K562 (cell line): ENCODE measurements around the gene ZFP3. TPM values are rescaled to one million over a fixed set of nuclear protein-coding genes. Genes with fewer than 3 reads are reported as not detected.

Experiments used
- E2F6 ChIP-seq, 2 experiments: IDR thresholded peaks; 2 replicates each; pipeline ENCODE4 v1.6.1; 2011; ENCODE audit warnings: borderline replicate concordance in 1 of 2, control low read depth in 1 of 2, low read depth in 1 of 2, low read length in 1 of 2, mild to moderate bottlenecking in 1 of 2, mixed read lengths in 1 of 2, moderate library complexity in 1 of 2; ENCODE audit not compliant: insufficient read depth in 1 of 2, insufficient read length in 1 of 2, poor library complexity in 1 of 2, severe bottlenecking in 1 of 2; ENCODE audit errors: extremely low read depth in 1 of 2
- GTF2A2 ChIP-seq: IDR thresholded peaks from 2 replicates; pipeline ENCODE4 v1.6.1; 2016; ENCODE audit warnings: mild to moderate bottlenecking, missing genetic modification characterization, missing compliant biosample characterization
- JUND ChIP-seq, 2 experiments: IDR thresholded peaks; 2 replicates in 1 of 2; 3 replicates in 1 of 2; pipeline ENCODE4 v1.6.1; 2011; ENCODE audit warnings: borderline replicate concordance in 2 of 2, low read depth in 2 of 2, low read length in 2 of 2, improper control_type of control experiment in 1 of 2, missing biosample characterization in 1 of 2, missing genetic modification characterization in 1 of 2, missing genetic modification reagents in 1 of 2
- RCOR1 ChIP-seq, 2 experiments: IDR thresholded peaks; 2 replicates each; pipeline ENCODE4 v1.6.1; 2012; ENCODE audit warnings: low read depth in 2 of 2, low read length in 2 of 2, borderline replicate concordance in 1 of 2, improper control_type of control experiment in 1 of 2
- ZNF175 ChIP-seq: fragments of 200-800 bp; sonication (Bioruptor generic); IDR thresholded peaks from 2 replicates; pipeline ENCODE4 v1.6.1; 2016; ENCODE audit warnings: low read depth, mild to moderate bottlenecking, missing genetic modification characterization, missing compliant biosample characterization
- polyA plus RNA-seq, 8 experiments: library from polyadenylated mRNA; depleted of rRNA in 4 of 8; stranded (reverse) in 5 of 8; unstranded in 3 of 8; fragments of >200 nt; fragmentation: Nextera tagmentation in 2 of 8; fragmentation: Illumina TruSeq in 1 of 8; extraction: Ambion mirVana in 2 of 8; extraction: Trizol in 1 of 8; gene quantifications; 2 replicates each; pipeline versions ENCODE4 v1.2.1 to v1.2.3, GENCODE V29; 2011 to 2014; ENCODE audit warnings: inconsistent platforms in 1 of 8, missing spikeins in 1 of 8
- total RNA-seq, 7 experiments: library from RNA; depleted of rRNA in 6 of 7; stranded (reverse); fragments of >200 nt in 6 of 7; fragmentation: Illumina TruSeq in 2 of 7; extraction: Trizol in 2 of 7; gene quantifications; 2 replicates each; pipeline versions ENCODE4 v1.2.1 to v1.2.3, GENCODE V29; 2011 to 2021; ENCODE audit warnings: low replicate concordance in 1 of 7
- TF ChIP-seq, protein P1 (sequence below): fragments of 450-650 bp; IDR thresholded peaks from 2 replicates; pipeline ENCODE4 v1.6.1; 2016; ENCODE audit warnings: mild to moderate bottlenecking, moderate library complexity
- TF ChIP-seq, protein P2 (sequence below): fragments of 450-650 bp; formaldehyde crosslinking; IDR thresholded peaks from 2 replicates; pipeline ENCODE4 v1.4.0; 2020; ENCODE audit warnings: mild to moderate bottlenecking, mixed read lengths
- TF ChIP-seq, protein P3 (sequence below): fragments of 450-650 bp; formaldehyde crosslinking; IDR thresholded peaks from 2 replicates; pipeline ENCODE4 v1.4.0; 2022; ENCODE audit warnings: missing genetic modification characterization

The ZFP3 gene
- total and polyA plus RNA-seq, 9 of the 15 experiments (the other 6 are each of a cell fraction or from before 2014, with no cell fraction given): 0.04 TPM; not detected in 8

GRCh38 chr17:5111402-5112204 lies 33.3 kb downstream of the ZFP3 start, which contains the start of gene ZNF232 (continued):
- TF ChIP-seq, protein P1, sequence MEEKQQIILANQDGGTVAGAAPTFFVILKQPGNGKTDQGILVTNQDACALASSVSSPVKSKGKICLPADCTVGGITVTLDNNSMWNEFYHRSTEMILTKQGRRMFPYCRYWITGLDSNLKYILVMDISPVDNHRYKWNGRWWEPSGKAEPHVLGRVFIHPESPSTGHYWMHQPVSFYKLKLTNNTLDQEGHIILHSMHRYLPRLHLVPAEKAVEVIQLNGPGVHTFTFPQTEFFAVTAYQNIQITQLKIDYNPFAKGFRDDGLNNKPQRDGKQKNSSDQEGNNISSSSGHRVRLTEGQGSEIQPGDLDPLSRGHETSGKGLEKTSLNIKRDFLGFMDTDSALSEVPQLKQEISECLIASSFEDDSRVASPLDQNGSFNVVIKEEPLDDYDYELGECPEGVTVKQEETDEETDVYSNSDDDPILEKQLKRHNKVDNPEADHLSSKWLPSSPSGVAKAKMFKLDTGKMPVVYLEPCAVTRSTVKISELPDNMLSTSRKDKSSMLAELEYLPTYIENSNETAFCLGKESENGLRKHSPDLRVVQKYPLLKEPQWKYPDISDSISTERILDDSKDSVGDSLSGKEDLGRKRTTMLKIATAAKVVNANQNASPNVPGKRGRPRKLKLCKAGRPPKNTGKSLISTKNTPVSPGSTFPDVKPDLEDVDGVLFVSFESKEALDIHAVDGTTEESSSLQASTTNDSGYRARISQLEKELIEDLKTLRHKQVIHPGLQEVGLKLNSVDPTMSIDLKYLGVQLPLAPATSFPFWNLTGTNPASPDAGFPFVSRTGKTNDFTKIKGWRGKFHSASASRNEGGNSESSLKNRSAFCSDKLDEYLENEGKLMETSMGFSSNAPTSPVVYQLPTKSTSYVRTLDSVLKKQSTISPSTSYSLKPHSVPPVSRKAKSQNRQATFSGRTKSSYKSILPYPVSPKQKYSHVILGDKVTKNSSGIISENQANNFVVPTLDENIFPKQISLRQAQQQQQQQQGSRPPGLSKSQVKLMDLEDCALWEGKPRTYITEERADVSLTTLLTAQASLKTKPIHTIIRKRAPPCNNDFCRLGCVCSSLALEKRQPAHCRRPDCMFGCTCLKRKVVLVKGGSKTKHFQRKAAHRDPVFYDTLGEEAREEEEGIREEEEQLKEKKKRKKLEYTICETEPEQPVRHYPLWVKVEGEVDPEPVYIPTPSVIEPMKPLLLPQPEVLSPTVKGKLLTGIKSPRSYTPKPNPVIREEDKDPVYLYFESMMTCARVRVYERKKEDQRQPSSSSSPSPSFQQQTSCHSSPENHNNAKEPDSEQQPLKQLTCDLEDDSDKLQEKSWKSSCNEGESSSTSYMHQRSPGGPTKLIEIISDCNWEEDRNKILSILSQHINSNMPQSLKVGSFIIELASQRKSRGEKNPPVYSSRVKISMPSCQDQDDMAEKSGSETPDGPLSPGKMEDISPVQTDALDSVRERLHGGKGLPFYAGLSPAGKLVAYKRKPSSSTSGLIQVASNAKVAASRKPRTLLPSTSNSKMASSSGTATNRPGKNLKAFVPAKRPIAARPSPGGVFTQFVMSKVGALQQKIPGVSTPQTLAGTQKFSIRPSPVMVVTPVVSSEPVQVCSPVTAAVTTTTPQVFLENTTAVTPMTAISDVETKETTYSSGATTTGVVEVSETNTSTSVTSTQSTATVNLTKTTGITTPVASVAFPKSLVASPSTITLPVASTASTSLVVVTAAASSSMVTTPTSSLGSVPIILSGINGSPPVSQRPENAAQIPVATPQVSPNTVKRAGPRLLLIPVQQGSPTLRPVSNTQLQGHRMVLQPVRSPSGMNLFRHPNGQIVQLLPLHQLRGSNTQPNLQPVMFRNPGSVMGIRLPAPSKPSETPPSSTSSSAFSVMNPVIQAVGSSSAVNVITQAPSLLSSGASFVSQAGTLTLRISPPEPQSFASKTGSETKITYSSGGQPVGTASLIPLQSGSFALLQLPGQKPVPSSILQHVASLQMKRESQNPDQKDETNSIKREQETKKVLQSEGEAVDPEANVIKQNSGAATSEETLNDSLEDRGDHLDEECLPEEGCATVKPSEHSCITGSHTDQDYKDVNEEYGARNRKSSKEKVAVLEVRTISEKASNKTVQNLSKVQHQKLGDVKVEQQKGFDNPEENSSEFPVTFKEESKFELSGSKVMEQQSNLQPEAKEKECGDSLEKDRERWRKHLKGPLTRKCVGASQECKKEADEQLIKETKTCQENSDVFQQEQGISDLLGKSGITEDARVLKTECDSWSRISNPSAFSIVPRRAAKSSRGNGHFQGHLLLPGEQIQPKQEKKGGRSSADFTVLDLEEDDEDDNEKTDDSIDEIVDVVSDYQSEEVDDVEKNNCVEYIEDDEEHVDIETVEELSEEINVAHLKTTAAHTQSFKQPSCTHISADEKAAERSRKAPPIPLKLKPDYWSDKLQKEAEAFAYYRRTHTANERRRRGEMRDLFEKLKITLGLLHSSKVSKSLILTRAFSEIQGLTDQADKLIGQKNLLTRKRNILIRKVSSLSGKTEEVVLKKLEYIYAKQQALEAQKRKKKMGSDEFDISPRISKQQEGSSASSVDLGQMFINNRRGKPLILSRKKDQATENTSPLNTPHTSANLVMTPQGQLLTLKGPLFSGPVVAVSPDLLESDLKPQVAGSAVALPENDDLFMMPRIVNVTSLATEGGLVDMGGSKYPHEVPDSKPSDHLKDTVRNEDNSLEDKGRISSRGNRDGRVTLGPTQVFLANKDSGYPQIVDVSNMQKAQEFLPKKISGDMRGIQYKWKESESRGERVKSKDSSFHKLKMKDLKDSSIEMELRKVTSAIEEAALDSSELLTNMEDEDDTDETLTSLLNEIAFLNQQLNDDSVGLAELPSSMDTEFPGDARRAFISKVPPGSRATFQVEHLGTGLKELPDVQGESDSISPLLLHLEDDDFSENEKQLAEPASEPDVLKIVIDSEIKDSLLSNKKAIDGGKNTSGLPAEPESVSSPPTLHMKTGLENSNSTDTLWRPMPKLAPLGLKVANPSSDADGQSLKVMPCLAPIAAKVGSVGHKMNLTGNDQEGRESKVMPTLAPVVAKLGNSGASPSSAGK: peak; percentile 87
- TF ChIP-seq RCOR1 (IDR thresholded peaks at IDR 0.05; ENCODE audit: borderline replicate concordance in 1 of 2, low read depth in 2 of 2, low read length in 2 of 2): 0 out of 4 replicates have a peak, but pooled peaks of 1 of the 2 experiments have one; percentile 25
- TF ChIP-seq, protein P2, sequence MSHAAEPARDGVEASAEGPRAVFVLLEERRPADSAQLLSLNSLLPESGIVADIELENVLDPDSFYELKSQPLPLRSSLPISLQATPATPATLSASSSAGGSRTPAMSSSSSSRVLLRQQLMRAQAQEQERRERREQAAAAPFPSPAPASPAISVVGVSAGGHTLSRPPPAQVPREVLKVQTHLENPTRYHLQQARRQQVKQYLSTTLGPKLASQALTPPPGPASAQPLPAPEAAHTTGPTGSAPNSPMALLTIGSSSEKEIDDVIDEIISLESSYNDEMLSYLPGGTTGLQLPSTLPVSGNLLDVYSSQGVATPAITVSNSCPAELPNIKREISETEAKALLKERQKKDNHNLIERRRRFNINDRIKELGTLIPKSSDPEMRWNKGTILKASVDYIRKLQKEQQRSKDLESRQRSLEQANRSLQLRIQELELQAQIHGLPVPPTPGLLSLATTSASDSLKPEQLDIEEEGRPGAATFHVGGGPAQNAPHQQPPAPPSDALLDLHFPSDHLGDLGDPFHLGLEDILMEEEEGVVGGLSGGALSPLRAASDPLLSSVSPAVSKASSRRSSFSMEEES (CRISPR knock-in tag): 0 out of 2 replicates have a peak, but pooled peaks have one; percentile 33
- no peak for TF ChIP-seq ZNF175 (CRISPR knock-in tag)
- TF ChIP-seq, protein P3, sequence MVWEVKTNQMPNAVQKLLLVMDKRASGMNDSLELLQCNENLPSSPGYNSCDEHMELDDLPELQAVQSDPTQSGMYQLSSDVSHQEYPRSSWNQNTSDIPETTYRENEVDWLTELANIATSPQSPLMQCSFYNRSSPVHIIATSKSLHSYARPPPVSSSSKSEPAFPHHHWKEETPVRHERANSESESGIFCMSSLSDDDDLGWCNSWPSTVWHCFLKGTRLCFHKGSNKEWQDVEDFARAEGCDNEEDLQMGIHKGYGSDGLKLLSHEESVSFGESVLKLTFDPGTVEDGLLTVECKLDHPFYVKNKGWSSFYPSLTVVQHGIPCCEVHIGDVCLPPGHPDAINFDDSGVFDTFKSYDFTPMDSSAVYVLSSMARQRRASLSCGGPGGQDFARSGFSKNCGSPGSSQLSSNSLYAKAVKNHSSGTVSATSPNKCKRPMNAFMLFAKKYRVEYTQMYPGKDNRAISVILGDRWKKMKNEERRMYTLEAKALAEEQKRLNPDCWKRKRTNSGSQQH (CRISPR knock-in tag): no peak
- no peak for TF ChIP-seq GTF2A2 (tag)
- peak; percentile 66 to 81 for TF ChIP-seq E2F6 (IDR thresholded peaks at IDR 0.05; ENCODE audit: borderline replicate concordance in 1 of 2, extremely low read depth in 1 of 2, insufficient read depth in 1 of 2, insufficient read length in 1 of 2, low read depth in 1 of 2, low read length in 1 of 2, poor library complexity in 1 of 2, severe bottlenecking in 1 of 2)
- TF ChIP-seq JUND (IDR thresholded peaks at IDR 0.05; ENCODE audit: borderline replicate concordance, low read depth, low read length): no peak; the same call in 1 of the 2 replicates
- TF ChIP-seq JUND (tag; IDR thresholded peaks at IDR 0.05; ENCODE audit: borderline replicate concordance, low read depth, low read length): no peak
